Inflammatory macrophage treated with lipopolysaccharide for 4 hours (primary cell): ENCODE results near the gene HSP90AA1.
A peak's percentile ranks its signal among the peaks of the same experiment; 100 is the strongest.
"Not testable (repeated sequence)": the region's sequence is repeated elsewhere in the genome, so short reads cannot be mapped to it uniquely, and the experiment has no call there.

Experiments
- DNase-seq: peaks from one replicate; pipeline ENCODE4 v3.0.0-alpha.2; 2020

The HSP90AA1 gene

DNA sequence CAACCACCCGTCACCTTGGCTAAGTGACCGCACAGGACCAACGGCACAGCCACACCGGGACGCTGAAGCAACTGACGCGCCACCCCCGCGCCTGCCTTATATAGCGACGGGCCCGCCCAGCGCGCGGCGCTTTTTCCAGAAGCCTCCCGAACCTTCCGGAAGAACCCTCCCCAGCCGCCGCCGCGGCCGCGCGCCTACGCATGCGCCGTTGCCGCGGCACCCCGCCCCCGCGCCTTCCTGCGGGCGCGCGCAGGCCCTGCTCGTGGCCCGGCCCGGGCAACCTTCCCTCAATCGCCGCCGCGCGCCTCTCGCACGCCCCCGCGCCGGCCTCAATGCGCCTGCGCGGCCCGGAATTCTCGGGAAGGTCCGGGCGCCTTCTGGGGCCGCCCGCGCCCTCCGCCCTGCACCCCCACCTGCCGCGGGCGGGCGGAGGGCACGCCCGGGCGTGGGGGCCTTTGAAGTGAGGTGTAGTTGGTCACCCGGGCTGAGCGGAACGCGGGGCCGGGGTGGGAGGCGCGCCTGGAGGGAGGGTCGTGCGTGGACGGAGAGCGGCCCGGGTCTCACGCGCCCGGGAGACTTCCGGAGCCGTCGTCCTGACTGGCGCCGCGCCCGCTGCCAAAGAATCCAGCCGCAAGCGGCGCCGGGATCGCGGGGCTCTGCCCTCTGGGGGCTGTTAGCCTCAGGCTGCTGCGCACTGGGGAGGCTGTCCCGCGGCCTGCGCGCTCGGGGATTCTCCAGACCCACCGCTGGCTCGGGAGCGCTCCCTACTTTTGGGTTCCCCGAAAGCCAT, at the start of gene HSP90AA1:
Gene HSP90AA1 (minus strand): TSS at position 73 of the 790 bp plus-strand sequence. CDS start 666 bp downstream, outside the sequence.
- peak; percentile 93 for DNase-seq

- DNase-seq, result not testable (repeated sequence)
These were observed 48.6 kb upstream of the HSP90AA1 start for GRCh38 chr14:102135456-102135855.

- DNase-seq, result not testable (repeated sequence)
These were observed 47.9 kb upstream of the HSP90AA1 start for GRCh38 chr14:102134719-102135118.

- DNase-seq, result not testable (repeated sequence)
These were observed 47.2 kb upstream of the HSP90AA1 start for GRCh38 chr14:102134021-102134420.

- no peak for DNase-seq
These were observed 44.9 kb upstream of the HSP90AA1 start for GRCh38 chr14:102131741-102132140.

DNA sequence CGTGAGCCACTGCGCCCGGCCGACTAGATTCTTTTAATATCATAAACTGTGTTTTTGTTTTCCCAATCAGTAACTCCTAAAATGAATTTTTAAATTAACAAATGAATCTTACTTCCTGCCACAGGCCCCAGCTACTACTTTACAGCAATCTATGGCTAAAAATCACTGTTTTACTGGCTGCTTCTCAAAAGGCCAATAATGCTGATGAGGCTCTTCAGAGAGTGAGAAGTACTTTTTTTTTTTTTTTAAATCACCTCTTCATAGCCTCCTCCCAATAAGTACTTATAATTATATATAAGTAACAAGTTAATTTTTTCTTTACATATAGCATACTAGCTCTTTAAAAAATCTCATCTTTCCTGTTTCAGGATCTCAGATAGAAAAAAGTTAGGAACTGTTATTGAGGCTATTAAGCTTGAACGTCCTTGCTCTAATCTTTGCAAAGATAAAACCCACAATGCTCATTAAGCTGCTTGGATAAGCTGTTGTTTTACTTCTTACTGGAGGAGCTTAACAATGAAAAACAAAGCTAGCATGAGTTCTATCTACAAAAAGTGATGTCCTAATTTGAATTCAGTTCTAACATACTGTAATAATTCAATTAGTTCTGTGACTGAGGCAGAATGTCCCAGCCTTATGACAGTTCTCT, 40.1 kb upstream of the HSP90AA1 start:
- no peak for DNase-seq

- no peak for DNase-seq
These were observed 38.7 kb upstream of the HSP90AA1 start for GRCh38 chr14:102125546-102125945.

GRCh38 chr14:102124419-102124818, 37.6 kb upstream of the HSP90AA1 start:
- DNase-seq, result no peak

DNA sequence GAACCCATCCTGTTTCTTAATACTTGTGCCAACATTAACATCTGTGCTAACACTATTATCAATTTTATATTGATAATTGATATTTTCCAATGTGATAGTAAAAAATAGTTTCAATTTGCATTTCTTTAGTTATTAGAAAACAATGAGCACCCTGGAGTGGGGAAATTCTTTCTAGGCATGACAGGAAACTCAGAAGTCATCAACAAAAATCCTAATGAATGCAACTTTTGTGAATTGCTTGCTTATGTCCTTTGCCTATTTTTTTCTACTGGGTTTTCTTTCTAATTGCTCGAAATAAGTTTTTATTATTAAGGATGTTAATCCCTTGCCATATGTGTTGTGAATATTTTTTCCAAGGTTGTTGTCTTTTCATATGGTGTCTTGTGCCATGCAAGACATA, 34.7 kb upstream of the HSP90AA1 start:
- DNase-seq, result no peak

DNA sequence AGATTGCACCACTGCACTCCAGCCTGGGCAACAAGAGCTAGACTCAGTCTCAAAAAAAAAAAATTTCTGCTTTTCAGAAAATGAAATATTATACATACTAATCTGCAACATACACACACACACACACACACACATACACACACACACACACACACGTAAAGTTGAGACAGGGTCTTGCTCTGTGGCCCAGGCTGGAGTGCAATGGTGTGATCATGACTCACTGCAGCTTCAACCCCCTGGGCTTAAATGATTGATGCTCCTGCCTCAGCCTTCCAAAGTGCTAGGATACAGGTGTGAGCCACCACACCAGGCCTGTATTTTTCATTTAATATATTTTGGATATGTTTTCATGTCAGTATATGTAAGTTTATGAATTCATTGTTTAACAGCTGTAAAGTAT, 34.0 kb upstream of the HSP90AA1 start:
- DNase-seq, result no peak

GRCh38 chr14:102117852-102118251, 31.0 kb upstream of the HSP90AA1 start:
- no peak for DNase-seq

GRCh38 chr14:102116361-102117180, 29.7 kb upstream of the HSP90AA1 start:
- no peak for DNase-seq

- no peak for DNase-seq
These were observed 24.3 kb upstream of the HSP90AA1 start for GRCh38 chr14:102111101-102111500.

DNA sequence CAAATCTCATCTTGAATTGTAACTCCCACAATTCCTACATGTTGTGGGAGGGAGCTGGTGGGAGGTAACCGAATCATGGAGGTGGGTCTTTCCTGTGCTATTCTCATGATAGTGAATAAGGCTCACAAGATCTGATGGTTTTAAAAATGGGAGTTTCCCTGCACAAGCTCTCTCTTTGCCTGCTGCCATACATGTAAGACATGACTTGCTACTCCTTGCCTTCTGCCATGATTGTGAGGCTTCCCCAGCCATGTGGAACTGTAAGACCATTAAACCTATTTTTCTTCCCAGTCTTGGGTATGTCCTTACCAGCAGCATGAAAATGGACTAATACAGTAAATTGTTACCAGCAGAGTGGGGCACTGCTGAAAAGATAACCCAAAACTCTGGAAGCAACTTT, 22.5 kb upstream of the HSP90AA1 start:
- not testable (repeated sequence) for DNase-seq

DNA sequence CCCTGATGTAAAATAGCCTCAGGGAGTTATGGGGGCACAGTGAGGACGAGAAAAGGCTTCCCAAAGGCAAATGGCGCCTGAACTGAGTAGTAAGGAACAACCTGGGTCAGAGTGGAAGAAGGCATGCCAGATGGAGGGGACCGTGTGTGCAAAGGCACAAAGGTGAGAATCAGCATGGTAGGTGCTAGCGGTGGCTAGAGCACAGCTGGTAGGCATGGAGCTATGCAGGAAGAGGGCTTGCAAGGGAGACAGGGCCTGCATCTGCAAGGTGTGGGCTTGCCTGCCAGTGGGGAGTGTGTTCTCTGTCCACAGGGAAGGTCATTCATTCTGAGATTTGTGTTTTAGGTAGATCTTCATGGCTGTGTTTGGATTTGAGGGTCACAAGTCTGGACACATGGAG, 18.5 kb upstream of the HSP90AA1 start:
- no peak for DNase-seq

GRCh38 chr14:102103062-102103695, 16.3 kb upstream of the HSP90AA1 start:
- DNase-seq, result peak; percentile 31

DNA sequence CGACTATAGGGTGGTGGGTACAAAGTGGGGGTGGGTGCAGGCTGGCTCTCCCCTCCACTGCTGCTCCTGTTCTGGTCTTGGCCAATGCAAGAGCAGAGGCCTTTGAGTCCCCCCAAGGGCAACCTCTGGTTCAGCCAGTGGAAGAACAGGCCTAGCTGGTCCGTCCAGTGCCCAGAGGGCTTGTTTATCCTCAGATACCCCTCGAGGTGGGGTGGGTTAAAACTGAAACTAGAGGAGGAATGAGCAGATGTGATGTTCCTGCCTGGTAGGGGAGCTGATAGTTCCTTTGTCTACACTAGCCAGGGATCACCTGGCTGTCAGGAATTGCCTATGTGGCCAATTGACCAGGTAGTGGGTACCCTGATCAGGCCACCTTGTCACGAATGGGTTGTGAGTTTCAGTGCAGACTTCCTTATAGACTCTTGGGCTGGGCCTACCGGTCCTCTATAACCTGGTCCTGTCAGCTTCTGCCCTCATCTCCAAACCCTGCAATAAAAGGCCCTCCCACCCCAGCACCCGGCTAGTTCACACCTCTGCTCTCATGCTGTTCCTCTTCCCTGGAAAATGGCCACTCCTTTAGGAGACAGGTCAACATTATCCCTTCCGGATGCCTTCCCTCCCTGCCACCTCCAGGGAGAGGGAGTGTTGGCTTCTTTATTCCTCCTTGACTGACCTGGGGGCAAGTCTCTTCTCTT, 10.7 kb upstream of the HSP90AA1 start:
- no peak for DNase-seq

- peak; percentile 70 for DNase-seq
These were observed 9.8 kb upstream of the HSP90AA1 start for GRCh38 chr14:102096569-102097188.

- DNase-seq, result no peak
These were observed 9.2 kb upstream of the HSP90AA1 start for GRCh38 chr14:102095871-102096568.

DNA sequence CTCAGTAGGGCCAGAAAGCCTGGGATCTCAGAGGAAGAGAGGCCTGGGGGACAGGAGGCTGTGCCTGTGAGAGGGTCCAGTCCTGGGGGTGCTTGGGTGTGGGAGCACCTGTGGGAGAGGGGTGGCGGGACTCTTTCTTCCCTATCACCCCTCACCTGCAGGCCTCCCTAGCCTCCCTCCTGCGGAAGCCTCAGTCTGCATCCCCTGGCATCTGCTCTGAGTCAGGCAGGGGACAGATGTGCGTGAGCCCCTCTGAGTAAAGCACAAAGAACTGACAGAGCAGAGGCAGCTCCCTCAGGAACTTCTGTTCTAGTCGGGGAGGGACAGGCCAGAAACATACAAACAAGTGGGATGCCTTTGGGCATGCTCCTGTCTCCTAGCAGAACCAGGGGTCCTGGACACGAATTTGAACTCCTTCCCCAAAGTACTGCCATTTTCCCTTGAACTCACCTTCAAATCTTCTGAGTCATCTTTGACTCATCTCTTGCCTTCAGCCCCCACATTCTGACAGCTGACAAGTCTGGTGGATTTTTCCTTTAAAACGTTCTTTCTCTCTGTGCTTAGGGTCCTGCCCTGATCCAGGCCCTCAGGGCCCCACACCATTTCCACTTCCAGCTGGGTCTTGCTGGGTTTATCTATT, 8.5 kb upstream of the HSP90AA1 start:
- no peak for DNase-seq

DNA sequence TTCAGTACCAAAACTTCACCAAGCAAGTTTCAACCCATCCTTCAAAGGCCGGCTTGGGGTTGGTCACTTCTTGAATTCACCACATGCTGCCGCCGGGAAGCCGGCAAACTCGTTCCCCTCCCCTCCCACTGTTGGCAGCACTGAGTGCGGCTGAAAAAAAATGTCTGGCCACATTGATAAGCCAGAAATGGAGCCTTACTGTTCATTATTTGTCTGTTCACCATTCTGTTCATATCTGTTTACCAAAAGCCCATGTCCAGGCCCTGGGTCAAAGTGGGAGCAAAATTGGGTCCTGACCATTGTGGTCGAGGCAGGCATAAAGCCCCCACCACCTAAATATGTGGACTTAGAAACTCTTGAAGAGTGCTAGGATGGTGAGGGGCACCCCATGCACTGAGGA, 7.3 kb upstream of the HSP90AA1 start:
- no peak for DNase-seq
